ENCODE measurements around the gene JMJD7. TPM values are rescaled to one million over a fixed set of nuclear protein-coding genes. Genes with fewer than 3 reads are reported as not detected.

The JMJD7 gene
- total and polyA plus RNA-seq, 5 donors from 2014 or later = 17.0 to 42.2 (median 25.9) TPM

GRCh38 chr15:41871175-41871905 lies 43.4 kb downstream of the JMJD7 start:
- no peaks in the 10 kb centered on the region for H3K36me3 Mint-ChIP-seq
- Histone ChIP-seq H3K9me3 (ENCODE audit: control insufficient read depth in 2 of 2, low read length in 2 of 2) (no peaks in the 10 kb centered on the region), H3K27ac (ENCODE audit: insufficient read depth, low read length, poor library complexity, severe bottlenecking) (no peak overlapping the region), H3K4me3 (ENCODE audit: low read depth, low read length) (no peak overlapping the region), H3K27me3 (ENCODE audit: control insufficient read depth, insufficient read depth, low read length) (no peaks in the 10 kb centered on the region), H3K36me3 (ENCODE audit: control insufficient read depth, insufficient read depth, low read length) (no peaks in the 10 kb centered on the region), H3K4me1 (ENCODE audit: control insufficient read depth, insufficient read depth, low read length, poor library complexity, severe bottlenecking) (peaks cover 10% of the 10 kb centered on the region)
- peak overlapping the region in 1 of 3 donors; percentile 90 for H3K27ac Mint-ChIP-seq
- H3K27me3 Mint-ChIP-seq = peaks cover 7% of the 10 kb centered on the region
- DNase-seq (no peak), ATAC-seq (ENCODE audit: low read depth in 2 of 2) (no peak)
- H3K4me1 Mint-ChIP-seq = peaks cover 0 to 18% (median 8%) of the 10 kb centered on the region in 4 donors
- H3K4me3 Mint-ChIP-seq = no peak overlapping the region
- peaks cover 0 to 1% (median 0%) of the 10 kb centered on the region in 7 donors for H3K9me3 Mint-ChIP-seq

- H3K27ac Mint-ChIP-seq = peak overlapping the region in 2 of 3 donors; percentile 15 to 82
- Histone ChIP-seq H3K27ac (ENCODE audit: insufficient read depth, low read length, poor library complexity, severe bottlenecking) (no peak overlapping the region), H3K9me3 (ENCODE audit: control insufficient read depth in 2 of 2, low read length in 2 of 2) (no peaks in the 10 kb centered on the region), H3K4me1 (ENCODE audit: control insufficient read depth, insufficient read depth, low read length, poor library complexity, severe bottlenecking) (peaks cover 10% of the 10 kb centered on the region), H3K4me3 (ENCODE audit: low read depth, low read length) (no peak overlapping the region), H3K27me3 (ENCODE audit: control insufficient read depth, insufficient read depth, low read length) (no peaks in the 10 kb centered on the region), H3K36me3 (ENCODE audit: control insufficient read depth, insufficient read depth, low read length) (no peaks in the 10 kb centered on the region)
- peaks cover 7% of the 10 kb centered on the region for H3K27me3 Mint-ChIP-seq
- H3K9me3 Mint-ChIP-seq = peaks cover 0 to 1% (median 0%) of the 10 kb centered on the region in 7 donors
- DNase-seq = no peak
- H3K36me3 Mint-ChIP-seq = no peaks in the 10 kb centered on the region
- ATAC-seq (ENCODE audit: low read depth in 2 of 2) = no peak
- no peak overlapping the region for H3K4me3 Mint-ChIP-seq
- peaks cover 0 to 18% (median 8%) of the 10 kb centered on the region in 4 donors for H3K4me1 Mint-ChIP-seq
Measured at GRCh38 chr15:41872166-41872747, 44.4 kb downstream of the JMJD7 start.

GRCh38 chr15:41873711-41874110 lies 45.8 kb downstream of the JMJD7 start:
- no peaks in the 10 kb centered on the region for H3K36me3 Mint-ChIP-seq
- H3K27ac Mint-ChIP-seq = peak overlapping the region in 1 of 3 donors; percentile 44
- H3K27me3 ChIP-seq (ENCODE audit: control insufficient read depth, insufficient read depth, low read length) = no peaks in the 10 kb centered on the region
- peaks cover 10% of the 10 kb centered on the region for H3K4me1 ChIP-seq (ENCODE audit: control insufficient read depth, insufficient read depth, low read length, poor library complexity, severe bottlenecking)
- no peak overlapping the region for H3K4me3 ChIP-seq (ENCODE audit: low read depth, low read length)
- peaks cover 0 to 18% (median 8%) of the 10 kb centered on the region in 4 donors for H3K4me1 Mint-ChIP-seq
- H3K27me3 Mint-ChIP-seq = peaks cover 7% of the 10 kb centered on the region
- no peak overlapping the region for H3K4me3 Mint-ChIP-seq
- no peak for DNase-seq
- no peak for ATAC-seq (ENCODE audit: low read depth in 2 of 2)
- no peak overlapping the region for H3K27ac ChIP-seq (ENCODE audit: insufficient read depth, low read length, poor library complexity, severe bottlenecking)
- H3K9me3 Mint-ChIP-seq = peaks cover 0 to 1% (median 0%) of the 10 kb centered on the region in 7 donors
- H3K9me3 ChIP-seq (ENCODE audit: control insufficient read depth in 2 of 2, low read length in 2 of 2) = no peaks in the 10 kb centered on the region
- no peaks in the 10 kb centered on the region for H3K36me3 ChIP-seq (ENCODE audit: control insufficient read depth, insufficient read depth, low read length)

- Histone ChIP-seq H3K27ac (ENCODE audit: insufficient read depth, low read length, poor library complexity, severe bottlenecking) (no peak overlapping the region), H3K4me3 (ENCODE audit: low read depth, low read length) (no peak overlapping the region), H3K27me3 (ENCODE audit: control insufficient read depth, insufficient read depth, low read length) (no peaks in the 10 kb centered on the region), H3K4me1 (ENCODE audit: control insufficient read depth, insufficient read depth, low read length, poor library complexity, severe bottlenecking) (peaks cover 10% of the 10 kb centered on the region), H3K36me3 (ENCODE audit: control insufficient read depth, insufficient read depth, low read length) (no peaks in the 10 kb centered on the region), H3K9me3 (ENCODE audit: control insufficient read depth in 2 of 2, low read length in 2 of 2) (no peaks in the 10 kb centered on the region)
- ATAC-seq (ENCODE audit: low read depth in 2 of 2) (no peak), DNase-seq (no peak)
- Mint-ChIP-seq H3K9me3 (no peaks in the 10 kb centered on the region), H3K27ac (no peak overlapping the region), H3K4me3 (no peak overlapping the region), H3K36me3 (no peaks in the 10 kb centered on the region), H3K27me3 (peaks cover 7% of the 10 kb centered on the region), H3K4me1 (peaks cover 0 to 16% (median 8%) of the 10 kb centered on the region in 4 donors)
Measured at GRCh38 chr15:41874736-41875135, 46.8 kb downstream of the JMJD7 start.

GRCh38 chr15:41876007-41876406 lies 48.1 kb downstream of the JMJD7 start:
- Mint-ChIP-seq H3K4me1 (peaks cover 0 to 10% (median 4%) of the 10 kb centered on the region in 4 donors), H3K9me3 (no peaks in the 10 kb centered on the region), H3K27ac (no peak overlapping the region), H3K36me3 (no peaks in the 10 kb centered on the region), H3K27me3 (peaks cover 13% of the 10 kb centered on the region), H3K4me3 (no peak overlapping the region)
- H3K36me3 ChIP-seq (ENCODE audit: control insufficient read depth, insufficient read depth, low read length) = no peaks in the 10 kb centered on the region
- DNase-seq (no peak), ATAC-seq (ENCODE audit: low read depth in 2 of 2) (no peak)
- H3K27ac ChIP-seq (ENCODE audit: insufficient read depth, low read length, poor library complexity, severe bottlenecking) = no peak overlapping the region
- no peaks in the 10 kb centered on the region for H3K9me3 ChIP-seq (ENCODE audit: control insufficient read depth in 2 of 2, low read length in 2 of 2)
- peaks cover 2% of the 10 kb centered on the region for H3K4me1 ChIP-seq (ENCODE audit: control insufficient read depth, insufficient read depth, low read length, poor library complexity, severe bottlenecking)
- no peak overlapping the region for H3K4me3 ChIP-seq (ENCODE audit: low read depth, low read length)
- H3K27me3 ChIP-seq (ENCODE audit: control insufficient read depth, insufficient read depth, low read length) = no peaks in the 10 kb centered on the region

GRCh38 chr15:41876689-41877088 lies 48.8 kb downstream of the JMJD7 start:
- H3K27ac ChIP-seq (ENCODE audit: insufficient read depth, low read length, poor library complexity, severe bottlenecking) = no peak overlapping the region
- no peak for ATAC-seq (ENCODE audit: low read depth in 2 of 2)
- H3K27me3 ChIP-seq (ENCODE audit: control insufficient read depth, insufficient read depth, low read length) = no peaks in the 10 kb centered on the region
- Mint-ChIP-seq H3K9me3 (no peaks in the 10 kb centered on the region), H3K27me3 (peaks cover 20% of the 10 kb centered on the region), H3K4me3 (no peak overlapping the region), H3K4me1 (peaks cover 0 to 15% (median 6%) of the 10 kb centered on the region in 4 donors), H3K27ac (no peak overlapping the region), H3K36me3 (no peaks in the 10 kb centered on the region)
- H3K4me1 ChIP-seq (ENCODE audit: control insufficient read depth, insufficient read depth, low read length, poor library complexity, severe bottlenecking) = peaks cover 2% of the 10 kb centered on the region
- H3K9me3 ChIP-seq (ENCODE audit: control insufficient read depth in 2 of 2, low read length in 2 of 2) = no peaks in the 10 kb centered on the region
- no peak for DNase-seq
- no peak overlapping the region for H3K4me3 ChIP-seq (ENCODE audit: low read depth, low read length)
- H3K36me3 ChIP-seq (ENCODE audit: control insufficient read depth, insufficient read depth, low read length) = no peaks in the 10 kb centered on the region

- Histone ChIP-seq H3K36me3 (ENCODE audit: control insufficient read depth, insufficient read depth, low read length) (no peaks in the 10 kb centered on the region), H3K4me3 (ENCODE audit: low read depth, low read length) (no peak overlapping the region), H3K27ac (ENCODE audit: insufficient read depth, low read length, poor library complexity, severe bottlenecking) (no peak overlapping the region), H3K4me1 (ENCODE audit: control insufficient read depth, insufficient read depth, low read length, poor library complexity, severe bottlenecking) (peaks cover 4% of the 10 kb centered on the region), H3K27me3 (ENCODE audit: control insufficient read depth, insufficient read depth, low read length) (no peaks in the 10 kb centered on the region), H3K9me3 (ENCODE audit: control insufficient read depth in 2 of 2, low read length in 2 of 2) (no peaks in the 10 kb centered on the region)
- DNase-seq (no peak), ATAC-seq (ENCODE audit: low read depth in 2 of 2) (no peak)
- Mint-ChIP-seq H3K36me3 (no peaks in the 10 kb centered on the region), H3K4me1 (peaks cover 0 to 10% (median 6%) of the 10 kb centered on the region in 4 donors), H3K27ac (no peak overlapping the region), H3K27me3 (peaks cover 16% of the 10 kb centered on the region), H3K9me3 (no peaks in the 10 kb centered on the region), H3K4me3 (no peak overlapping the region)
Measured at GRCh38 chr15:41877631-41878354, 49.9 kb downstream of the JMJD7 start.
